Thyroid gland (tissue), 4 donors: ENCODE measurements around the gene KCNE1. TPM values are rescaled to one million over a fixed set of nuclear protein-coding genes. Genes with fewer than 3 reads are reported as not detected.

Experiments
- DNase-seq, 2 donors: peaks; one replicate each; pipeline ENCODE4 v3.0.0-alpha.2; 2019
- H3K27ac ChIP-seq, 3 donors: fragments of 200-600 bp; sonication (generic); 1 replicate in 2 of 3; 2 replicates in 1 of 3; pipeline ENCODE4 v1.5.1; 2016 to 2019; ENCODE audit warnings: mild to moderate bottlenecking in 1 of 3, moderate library complexity in 1 of 3
- H3K27me3 ChIP-seq: fragments of 200-600 bp; sonication (generic); one replicate; pipeline ENCODE4 v1.5.1; 2019
- H3K36me3 ChIP-seq, 2 donors: fragments of 200-600 bp; sonication (generic); one replicate each; pipeline ENCODE4 v1.5.1; 2016 to 2019
- H3K4me1 ChIP-seq, 2 donors: fragments of 200-600 bp; sonication (generic); one replicate each; pipeline ENCODE4 v1.5.1; 2017 to 2019
- H3K4me3 ChIP-seq, 3 donors: fragments of 200-600 bp; sonication (generic); replicated peaks in 1 of 3; 1 replicate in 2 of 3; 2 replicates in 1 of 3; pipeline ENCODE4 v1.5.1; 2016; ENCODE audit warnings: mild to moderate bottlenecking in 1 of 3
- H3K9me3 ChIP-seq: fragments of 200-600 bp; sonication (generic); one replicate; pipeline ENCODE4 v1.5.1; 2017
- POLR2A ChIP-seq, 2 donors: fragments of 450-650 bp; IDR thresholded peaks; one replicate each; pipeline ENCODE4 v1.6.1; 2017; ENCODE audit warnings: antibody characterized with exemption in 2 of 2, mild to moderate bottlenecking in 2 of 2, moderate library complexity in 1 of 2
- WGBS, 2 donors: methylation state at CpG; one replicate each; pipeline ENCODE4 v1.1.5; 2017; 5-methylcytosine and 5-hydroxymethylcytosine counted together
- intact Hi-C: fragments of 100-400 bp; cut with DNase I; formaldehyde crosslinking; loops from one replicate; pipeline ENCODE4 v1.15.1; 2023
- total RNA-seq, 4 donors: library from RNA; depleted of rRNA; stranded (reverse); fragments of >200 nt; gene quantifications; one replicate each; pipeline ENCODE4 v1.2.3, GENCODE V29; 2016
- TF ChIP-seq, protein P1 (sequence below), 6 experiments: fragments of 200-600 bp in 3 of 6; fragments of 450-650 bp in 3 of 6; sonication (generic) in 3 of 6; IDR thresholded peaks; one replicate each; pipeline ENCODE4 v1.5.1; 2016 to 2019; ENCODE audit warnings: antibody characterized with exemption in 6 of 6, mild to moderate bottlenecking in 2 of 6, inconsistent platforms in 1 of 6, moderate library complexity in 1 of 6

Gene KCNE1
- total RNA-seq, 4 donors from 2014 or later: 0.33 to 2.6 (median 1.5) TPM

DNA sequence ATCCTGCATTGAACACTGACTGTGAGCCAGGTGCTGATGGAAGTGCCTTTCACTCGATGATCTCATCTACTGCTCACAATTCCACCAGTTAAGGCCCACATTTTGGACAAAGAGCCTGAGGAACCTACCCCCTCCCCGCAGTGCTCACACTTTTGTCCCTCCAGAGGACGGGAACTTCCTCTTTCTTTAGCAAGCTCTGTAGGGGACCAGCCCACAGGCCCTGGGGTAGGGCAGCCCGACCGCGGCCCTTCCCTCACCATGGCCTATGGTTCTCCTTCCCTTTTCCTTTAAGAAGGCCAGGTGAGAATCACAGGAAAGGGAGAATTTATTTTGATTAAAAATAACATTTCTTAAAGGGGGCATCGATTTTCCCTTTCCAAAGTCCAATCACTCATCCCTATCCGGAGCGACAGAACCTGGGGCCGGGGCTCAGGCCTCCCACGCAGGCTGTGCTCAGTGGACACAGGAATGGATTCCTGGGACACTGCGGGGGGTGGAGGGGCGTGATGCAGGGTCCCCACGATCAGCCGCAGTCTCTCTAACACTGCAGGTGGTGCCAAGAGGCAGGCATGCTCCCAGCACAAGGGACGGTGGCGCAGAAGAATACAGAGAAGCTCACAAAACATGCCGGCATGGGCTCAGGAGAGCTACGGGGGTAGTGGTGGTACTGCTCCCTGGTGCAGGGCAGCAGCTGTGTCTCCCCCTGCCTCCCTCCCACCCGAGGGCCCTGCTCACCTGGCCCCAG lies 8.9 kb upstream of the KCNE1 start:
- no peak for TF ChIP-seq POLR2A (IDR thresholded peaks at IDR 0.05)
- TF ChIP-seq, protein P1, sequence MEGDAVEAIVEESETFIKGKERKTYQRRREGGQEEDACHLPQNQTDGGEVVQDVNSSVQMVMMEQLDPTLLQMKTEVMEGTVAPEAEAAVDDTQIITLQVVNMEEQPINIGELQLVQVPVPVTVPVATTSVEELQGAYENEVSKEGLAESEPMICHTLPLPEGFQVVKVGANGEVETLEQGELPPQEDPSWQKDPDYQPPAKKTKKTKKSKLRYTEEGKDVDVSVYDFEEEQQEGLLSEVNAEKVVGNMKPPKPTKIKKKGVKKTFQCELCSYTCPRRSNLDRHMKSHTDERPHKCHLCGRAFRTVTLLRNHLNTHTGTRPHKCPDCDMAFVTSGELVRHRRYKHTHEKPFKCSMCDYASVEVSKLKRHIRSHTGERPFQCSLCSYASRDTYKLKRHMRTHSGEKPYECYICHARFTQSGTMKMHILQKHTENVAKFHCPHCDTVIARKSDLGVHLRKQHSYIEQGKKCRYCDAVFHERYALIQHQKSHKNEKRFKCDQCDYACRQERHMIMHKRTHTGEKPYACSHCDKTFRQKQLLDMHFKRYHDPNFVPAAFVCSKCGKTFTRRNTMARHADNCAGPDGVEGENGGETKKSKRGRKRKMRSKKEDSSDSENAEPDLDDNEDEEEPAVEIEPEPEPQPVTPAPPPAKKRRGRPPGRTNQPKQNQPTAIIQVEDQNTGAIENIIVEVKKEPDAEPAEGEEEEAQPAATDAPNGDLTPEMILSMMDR (IDR thresholded peaks at IDR 0.05): no peak
- WGBS, 2 donors: 93% methylated on average over 20 of the region's 20 CpGs
- no peak for DNase-seq
- Histone ChIP-seq H3K4me3 (no peak overlapping the region), H3K36me3 (peaks cover 6 to 7% of the 10 kb centered on the region in 2 donors), H3K27me3 (no peaks in the 10 kb centered on the region), H3K27ac (peak overlapping the region in 2 of 3 donors; percentile 62 to 63), H3K9me3 (no peaks in the 10 kb centered on the region), H3K4me1 (peaks cover 11 to 36% of the 10 kb centered on the region in 2 donors)
- intact Hi-C loops: no loop called here

DNA sequence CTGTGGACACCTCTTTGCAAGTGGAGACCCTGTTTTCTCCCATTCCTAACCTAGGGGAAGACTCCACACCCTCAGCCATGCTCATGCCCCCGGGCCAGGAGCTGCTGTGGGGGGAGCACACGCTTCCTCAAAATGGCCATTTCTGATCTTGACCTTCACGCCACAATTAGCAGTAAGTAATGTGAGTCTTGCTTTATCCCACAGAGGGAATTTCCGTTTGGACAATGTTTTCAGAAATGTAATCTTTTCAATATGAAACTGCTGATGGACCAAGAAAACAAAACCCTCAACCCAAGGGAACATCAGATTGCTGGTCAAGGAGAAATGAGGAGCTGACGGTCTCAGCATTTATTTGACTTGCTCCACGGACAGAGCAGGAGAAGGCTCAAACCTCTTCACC lies 8.3 kb upstream of the KCNE1 start:
- intact Hi-C loops: no loop called here
- no peaks in the 10 kb centered on the region for H3K9me3 ChIP-seq
- no peak overlapping the region for H3K4me3 ChIP-seq
- peak overlapping the region in 2 of 3 donors; percentile 62 to 63 for H3K27ac ChIP-seq
- H3K4me1 ChIP-seq: peaks cover 11 to 29% of the 10 kb centered on the region in 2 donors
- no peak for DNase-seq
- WGBS, 2 donors: 79 to 82% methylated on average over 6 of the region's 6 CpGs
- H3K27me3 ChIP-seq: no peaks in the 10 kb centered on the region
- peaks cover 6 to 7% of the 10 kb centered on the region in 2 donors for H3K36me3 ChIP-seq
- no peak for TF ChIP-seq POLR2A (IDR thresholded peaks at IDR 0.05)
- TF ChIP-seq, protein P1 (IDR thresholded peaks at IDR 0.05): no peak

DNA sequence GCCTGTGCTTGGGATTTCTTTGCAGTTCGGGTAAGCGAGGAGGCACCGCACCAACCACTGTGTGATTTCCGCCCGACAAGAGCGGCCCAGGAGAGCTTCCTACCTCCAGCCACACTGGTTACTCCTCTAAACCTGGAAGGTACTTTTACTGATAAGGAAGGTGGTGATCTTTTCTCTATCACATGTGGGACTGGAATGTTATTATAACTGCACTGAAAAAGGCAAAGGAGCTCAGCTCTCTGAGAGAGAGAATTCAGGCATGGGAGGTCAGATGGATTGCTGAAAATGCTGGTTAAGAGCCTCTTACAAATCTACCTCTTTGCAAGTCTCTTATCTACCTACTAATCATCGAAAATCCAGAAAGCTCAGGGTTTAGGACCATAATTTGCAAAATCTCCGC lies 7.7 kb upstream of the KCNE1 start:
- Histone ChIP-seq H3K4me3 (no peak overlapping the region), H3K9me3 (no peaks in the 10 kb centered on the region), H3K27ac (peak overlapping the region in 2 of 3 donors; percentile 62 to 63), H3K27me3 (no peaks in the 10 kb centered on the region), H3K4me1 (peaks cover 5 to 23% of the 10 kb centered on the region in 2 donors), H3K36me3 (peaks cover 6 to 7% of the 10 kb centered on the region in 2 donors)
- 77 to 84% methylated on average over 8 of the region's 8 CpGs for WGBS, 2 donors
- DNase-seq: peak in 1 of 2 donors; percentile 14
- intact Hi-C loops: no loop called here
- no peak for TF ChIP-seq POLR2A (IDR thresholded peaks at IDR 0.05)
- TF ChIP-seq, protein P1 (IDR thresholded peaks at IDR 0.05): no peak

DNA sequence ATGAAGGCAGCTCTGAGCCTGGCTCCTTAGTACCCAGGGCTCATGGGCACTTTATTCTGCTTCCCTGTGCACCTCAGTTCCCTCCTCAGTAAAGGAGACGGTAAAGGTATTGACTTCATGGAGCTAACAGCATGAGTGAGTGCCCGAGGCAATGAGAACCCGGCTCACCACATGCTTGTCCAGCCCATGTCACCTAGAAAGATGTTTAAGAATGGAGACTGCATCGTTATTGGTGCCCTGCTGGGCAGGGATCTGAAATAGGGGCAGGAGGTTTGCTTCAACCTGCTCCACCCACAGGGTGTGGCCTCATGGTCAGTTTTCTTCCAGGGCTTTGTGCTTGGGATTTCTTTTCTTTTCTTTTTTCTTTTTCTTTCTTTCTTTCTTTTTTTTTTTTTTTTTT lies 7.0 kb upstream of the KCNE1 start:
- no peak for DNase-seq
- H3K9me3 ChIP-seq: no peaks in the 10 kb centered on the region
- no peaks in the 10 kb centered on the region for H3K27me3 ChIP-seq
- TF ChIP-seq, protein P1 (IDR thresholded peaks at IDR 0.05): no peak
- no peak for TF ChIP-seq POLR2A (IDR thresholded peaks at IDR 0.05)
- 93 to 97% methylated on average over 4 of the region's 4 CpGs for WGBS, 2 donors
- peaks cover 6 to 7% of the 10 kb centered on the region in 2 donors for H3K36me3 ChIP-seq
- peak overlapping the region in 1 of 3 donors; percentile 62 for H3K27ac ChIP-seq
- H3K4me1 ChIP-seq: peaks cover 4 to 22% of the 10 kb centered on the region in 2 donors
- no peak overlapping the region for H3K4me3 ChIP-seq
- intact Hi-C loops: no loop called here

DNA sequence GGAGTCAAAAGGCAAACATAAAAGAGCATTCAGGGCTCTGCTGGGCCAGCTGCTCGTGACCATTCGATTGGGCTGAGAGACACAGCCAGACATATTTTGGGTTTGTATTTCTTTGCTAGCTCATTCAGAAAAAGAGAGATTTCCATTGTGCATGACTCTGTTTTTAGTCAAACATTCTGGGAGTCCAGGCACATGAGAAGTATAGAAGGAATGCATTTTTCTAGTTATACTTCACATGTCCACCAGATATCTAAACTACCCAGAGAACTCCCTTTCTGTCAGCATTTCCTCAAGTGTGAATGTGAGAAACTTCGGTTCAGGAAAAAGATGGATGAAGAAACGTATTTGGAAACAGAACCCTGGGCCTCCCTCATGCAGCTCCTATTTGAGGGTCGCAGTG lies 6.3 kb upstream of the KCNE1 start:
- TF ChIP-seq POLR2A (IDR thresholded peaks at IDR 0.05): no peak
- TF ChIP-seq, protein P1 (IDR thresholded peaks at IDR 0.05): no peak
- Histone ChIP-seq H3K4me1 (peaks cover 4 to 22% of the 10 kb centered on the region in 2 donors), H3K9me3 (no peaks in the 10 kb centered on the region), H3K27me3 (no peaks in the 10 kb centered on the region), H3K4me3 (no peak overlapping the region), H3K27ac (no peak overlapping the region), H3K36me3 (peaks cover 6 to 7% of the 10 kb centered on the region in 2 donors)
- 80 to 90% methylated on average over 5 of the region's 5 CpGs for WGBS, 2 donors
- no peak for DNase-seq
- intact Hi-C loops: no loop called here
